ENCODE results near the gene KANSL1. TPM values are rescaled to one million over a fixed set of nuclear protein-coding genes. Genes with fewer than 3 reads are reported as not detected.

The KANSL1 gene
- total and polyA plus RNA-seq, 2 of the 4 experiments (the other 2 are of a cell fraction), result 19.1 to 49.6 TPM

DNA sequence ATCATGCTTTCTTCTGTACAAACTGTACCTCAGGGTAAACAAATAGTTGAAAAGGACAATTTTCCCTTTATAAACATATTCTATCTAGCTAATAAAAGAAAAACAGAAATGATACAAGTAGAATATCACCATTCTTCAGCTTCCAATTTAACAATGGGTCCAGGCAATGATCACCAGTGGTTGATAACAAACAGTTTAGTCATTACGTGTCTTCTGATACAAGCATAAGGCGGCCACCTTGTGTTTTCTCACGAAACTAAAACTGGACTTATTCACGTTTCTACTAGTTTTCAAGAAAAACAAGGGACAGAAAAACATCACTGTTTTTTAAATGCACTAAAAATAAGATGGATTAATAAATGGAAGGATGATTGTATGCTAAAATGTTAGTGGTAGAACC is 135.9 kb downstream of the KANSL1 start:
- no peak overlapping the region; the same call in 1 of the 2 replicates for H3K14ac ChIP-seq (replicated peaks; ENCODE audit: low read depth, low read length)
- peaks cover 19 to 67% of the 10 kb centered on the region in 2 experiments for H3K79me1 ChIP-seq (ENCODE audit: low read depth in 1 of 2, low read length in 2 of 2)
- H3K4ac ChIP-seq (ENCODE audit: low read depth, low read length), result no peak overlapping the region
- H3K4me3 ChIP-seq (ENCODE audit: insufficient read depth, low read depth, low read length), result no peak overlapping the region
- H3K36me3 ChIP-seq (ENCODE audit: control insufficient read depth, insufficient read depth, low read length), result peaks cover 10% of the 10 kb centered on the region
- no peak overlapping the region for H2AFZ ChIP-seq (replicated peaks; ENCODE audit: low read length, poor library complexity)
- H3K9ac ChIP-seq (ENCODE audit: low read depth, low read length), result no peak overlapping the region
- in situ Hi-C loops (cut with MboI; ENCODE audit: low sequenced_read_pairs), result no loop called here
- ATAC-seq (ENCODE audit: low read depth), result no peak
- POLR2A ChIA-PET (ENCODE audit: unreplicated experiment), result no interaction called here
- BruUV-seq (replicated peaks), result no TSS peak
- no peak overlapping the region for H3K18ac ChIP-seq (ENCODE audit: low read depth, low read length)
- peak overlapping the region; percentile 53 for H2BK5ac ChIP-seq (ENCODE audit: low read depth, low read length, poor library complexity, severe bottlenecking)
- no peak overlapping the region for H4K8ac ChIP-seq (ENCODE audit: low read depth in 2 of 2, low read length in 2 of 2)
- H2AK9ac ChIP-seq (replicated peaks; ENCODE audit: low read depth, low read length, poor library complexity), result no peak overlapping the region
- dilution Hi-C loops (cut with HindIII; ENCODE audit: low sequenced_read_pairs, unreplicated experiment), result no loop called here
- no peak overlapping the region for H3K23ac ChIP-seq (ENCODE audit: low read depth, low read length)
- H4K20me1 ChIP-seq (ENCODE audit: insufficient read depth, low read length), result peaks cover 29% of the 10 kb centered on the region
- no peak overlapping the region for H2BK120ac ChIP-seq (ENCODE audit: low read depth, low read length)
- DNase-seq, result no peak
- no peak overlapping the region for H3K4me2 ChIP-seq (ENCODE audit: low read depth, low read length)
- no peak overlapping the region for H3K56ac ChIP-seq (ENCODE audit: extremely low read depth, insufficient read depth, low read length)
- H3K9me1 ChIP-seq (ENCODE audit: insufficient read depth, low read length), result peaks cover 4% of the 10 kb centered on the region
- no peak overlapping the region for H2BK15ac ChIP-seq (ENCODE audit: low read depth, low read length)
- TF ChIP-seq USF2 (IDR thresholded peaks at IDR 0.05; ENCODE audit: low read depth, low read length) (no peak), RAD21 (IDR thresholded peaks at IDR 0.05; ENCODE audit: low read length) (no peak), SMC3 (IDR thresholded peaks at IDR 0.05; ENCODE audit: low read depth, low read length) (no peak), FOS (IDR thresholded peaks at IDR 0.05; ENCODE audit: low read depth, low read length) (no peak), MXI1 (IDR thresholded peaks at IDR 0.05; ENCODE audit: borderline replicate concordance, low read depth, low read length) (no peak), BHLHE40 (IDR thresholded peaks at IDR 0.05; ENCODE audit: low read depth, low read length) (no peak), CEBPB (IDR thresholded peaks at IDR 0.05; ENCODE audit: low read depth, low read length) (no peak), POLR2A (IDR thresholded peaks at IDR 0.05; ENCODE audit: low read depth, low read length) (no peak), CTCF (conservative IDR thresholded peaks at IDR 0.05; ENCODE audit: low read depth, low read length) (no peak), RFX5 (IDR thresholded peaks at IDR 0.05; ENCODE audit: low read depth, low read length) (no peak), RCOR1 (IDR thresholded peaks at IDR 0.05; ENCODE audit: insufficient replicate concordance, low read length) (no peak), NFE2L2 (IDR thresholded peaks at IDR 0.05; ENCODE audit: low read depth, low read length) (no peak)
- TF ChIP-seq, protein P1, sequence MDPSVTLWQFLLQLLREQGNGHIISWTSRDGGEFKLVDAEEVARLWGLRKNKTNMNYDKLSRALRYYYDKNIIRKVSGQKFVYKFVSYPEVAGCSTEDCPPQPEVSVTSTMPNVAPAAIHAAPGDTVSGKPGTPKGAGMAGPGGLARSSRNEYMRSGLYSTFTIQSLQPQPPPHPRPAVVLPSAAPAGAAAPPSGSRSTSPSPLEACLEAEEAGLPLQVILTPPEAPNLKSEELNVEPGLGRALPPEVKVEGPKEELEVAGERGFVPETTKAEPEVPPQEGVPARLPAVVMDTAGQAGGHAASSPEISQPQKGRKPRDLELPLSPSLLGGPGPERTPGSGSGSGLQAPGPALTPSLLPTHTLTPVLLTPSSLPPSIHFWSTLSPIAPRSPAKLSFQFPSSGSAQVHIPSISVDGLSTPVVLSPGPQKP (IDR thresholded peaks at IDR 0.05; ENCODE audit: borderline replicate concordance, low read depth, low read length), result no peak
- H2AK5ac ChIP-seq (ENCODE audit: low read depth, low read length), result no peak overlapping the region
- H4K91ac ChIP-seq (ENCODE audit: insufficient read depth, low read depth, low read length), result no peak overlapping the region
- no CpG with 5 or more reads among the region's 4 CpGs for WGBS, 2 experiments (ENCODE audit: extremely low coverage in 2 of 2, insufficient read length in 1 of 2)
- H3K9me3 ChIP-seq (ENCODE audit: control insufficient read depth, insufficient read depth, low read length), result no peaks in the 10 kb centered on the region
- intact Hi-C loops (cut with micrococcal nuclease), result no loop called here
- no peak overlapping the region for H3K27ac ChIP-seq (ENCODE audit: insufficient read depth, low read length)
- no peak overlapping the region for H4K5ac ChIP-seq (ENCODE audit: low read depth, low read length)
- H2BK20ac ChIP-seq (ENCODE audit: low read depth, low read length), result no peak overlapping the region
- CTCF ChIA-PET, result interaction anchor here (0.6 to 1.3 kb wide), 3 partner anchors 13 to 156 kb away, joined by 4 to 8 read pairs (median 5); no protein-coding TSS in a partner anchor
- H3K4me1 ChIP-seq (ENCODE audit: control insufficient read depth, insufficient read depth, low read length), result peaks cover 4% of the 10 kb centered on the region; the same call in 1 of the 2 replicates
- no peaks in the 10 kb centered on the region for H3K27me3 ChIP-seq (ENCODE audit: control insufficient read depth, insufficient read depth, low read length)

Measured in IMR-90 (cell line).